HPDE6-E6E7 (cell line): Measurements from ENCODE around the gene XPR1.
A peak's percentile ranks its signal among the peaks of the same experiment; 100 is the strongest.
"Not testable (repeated sequence)": the region's sequence is repeated elsewhere in the genome, so short reads cannot be mapped to it uniquely, and the experiment has no call there.

Source experiments
- DNase-seq: peaks from one replicate; pipeline ENCODE4 v3.0.0; 2011; ENCODE audit warnings: missing footprints; ENCODE audit errors: extremely low spot score

XPR1 gene

DNA sequence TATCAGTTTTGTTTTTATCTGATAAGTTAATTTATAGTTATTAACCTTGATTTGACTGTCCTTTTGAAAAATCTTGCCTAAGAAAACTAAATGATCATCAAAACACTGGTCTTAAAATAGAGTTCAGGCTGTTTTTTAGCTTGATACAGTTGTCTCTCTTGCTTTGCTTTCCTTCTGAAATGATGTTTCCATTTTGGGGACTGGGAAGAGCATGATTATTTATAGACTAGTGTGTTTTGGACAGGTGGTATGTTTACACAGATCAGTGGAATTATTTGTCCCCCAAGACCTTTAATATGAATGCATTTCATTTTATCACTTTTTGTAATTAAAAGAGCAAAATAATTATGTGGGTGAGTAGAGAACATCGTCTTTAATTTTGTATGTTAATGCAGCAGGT lies 90.8 kb downstream of the XPR1 start:
- no peak for DNase-seq

DNA sequence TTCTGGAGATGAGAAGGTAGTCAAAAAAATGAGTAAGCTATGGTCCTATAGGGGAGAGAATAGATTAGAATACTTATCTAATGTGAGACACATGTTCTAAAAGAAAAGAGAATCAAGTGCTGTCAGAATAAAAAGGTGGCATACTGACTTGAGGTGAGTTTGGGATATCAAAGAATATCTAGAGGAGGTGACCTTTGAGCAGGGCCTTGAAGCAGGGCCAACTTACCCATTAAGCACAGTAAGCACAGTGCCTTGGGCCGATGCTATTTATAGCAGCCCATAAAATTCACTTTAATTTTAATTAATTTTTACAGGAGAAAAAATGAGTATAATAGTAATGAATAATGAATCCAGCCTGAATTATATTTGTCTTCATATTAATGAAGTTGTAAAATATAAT lies 92.2 kb downstream of the XPR1 start:
- DNase-seq, result no peak

DNA sequence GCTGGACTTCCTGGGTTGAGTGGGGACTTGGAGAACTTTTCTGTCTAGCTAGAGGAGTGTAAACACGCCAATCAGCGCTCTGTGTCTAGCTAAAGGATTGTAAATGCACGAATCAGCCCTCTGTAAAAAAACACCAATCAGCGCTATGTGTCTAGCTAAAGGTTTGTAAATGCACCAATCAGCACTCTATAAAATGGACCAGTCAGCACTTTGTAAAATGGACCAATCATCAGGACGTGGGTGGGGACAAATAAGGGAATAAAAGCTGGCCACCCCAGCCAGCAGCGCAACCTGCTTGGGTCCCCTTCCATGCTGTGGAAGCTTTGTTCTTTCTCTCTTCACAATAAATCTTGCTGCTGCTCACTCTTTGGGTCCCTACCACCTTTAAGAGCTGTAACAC lies 94.2 kb downstream of the XPR1 start:
- DNase-seq, result not testable (repeated sequence)

DNA sequence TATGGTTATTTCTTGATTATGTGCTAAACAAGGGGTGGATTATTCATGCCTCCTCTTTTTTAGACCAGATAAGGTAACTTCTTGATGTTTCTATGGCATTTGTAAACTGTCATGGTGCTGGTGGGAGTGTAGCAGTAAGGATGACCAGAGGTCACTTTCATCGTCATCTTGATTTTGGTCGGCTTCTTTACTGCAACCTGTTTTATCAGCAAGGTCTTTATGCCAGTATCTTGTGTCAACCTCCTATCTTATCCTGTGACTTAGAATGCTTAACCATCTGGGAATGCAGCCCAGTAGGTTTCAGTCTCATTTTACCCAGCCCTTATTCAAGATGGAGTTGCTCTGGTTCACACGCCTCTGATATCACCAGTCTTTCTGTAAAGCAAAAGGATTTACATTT lies 95.9 kb downstream of the XPR1 start:
- DNase-seq, result not testable (repeated sequence)

DNA sequence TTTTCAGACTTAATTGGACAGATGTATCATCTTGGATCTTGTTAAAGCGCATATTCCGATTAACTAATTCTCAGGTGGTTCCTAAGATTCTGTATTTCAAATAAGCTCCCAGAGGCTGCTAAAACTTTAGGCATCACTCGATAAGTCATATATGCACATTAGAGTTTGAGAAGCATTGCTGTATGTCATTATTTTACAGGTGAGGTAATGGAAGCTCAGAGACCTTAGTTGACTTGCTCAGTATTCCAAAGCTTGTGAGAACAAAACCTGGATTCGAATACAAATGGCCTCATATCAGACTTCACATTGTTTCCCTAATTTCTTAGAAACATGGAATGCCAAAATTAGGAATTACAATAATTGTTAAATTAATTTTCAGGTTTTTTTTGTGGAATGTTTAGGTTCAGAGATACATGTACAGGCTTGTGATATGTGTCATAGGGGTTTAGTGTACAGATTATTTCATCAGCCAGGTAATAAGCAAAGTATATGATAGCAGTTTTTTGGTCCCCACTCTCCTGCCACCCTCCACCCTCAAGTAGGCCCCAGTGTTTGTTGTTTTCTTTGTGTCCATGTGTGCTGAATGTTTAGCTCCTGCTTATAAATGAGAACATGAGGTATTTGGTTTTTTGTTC lies 96.8 kb downstream of the XPR1 start:
- DNase-seq, result no peak

GRCh38 chr1:180731131-180731530 lies 99.3 kb downstream of the XPR1 start:
- DNase-seq, result no peak

GRCh38 chr1:180732866-180733265 lies 101.0 kb downstream of the XPR1 start:
- no peak for DNase-seq

- no peak for DNase-seq
Measured at GRCh38 chr1:180734366-180734765, 102.5 kb downstream of the XPR1 start.

DNA sequence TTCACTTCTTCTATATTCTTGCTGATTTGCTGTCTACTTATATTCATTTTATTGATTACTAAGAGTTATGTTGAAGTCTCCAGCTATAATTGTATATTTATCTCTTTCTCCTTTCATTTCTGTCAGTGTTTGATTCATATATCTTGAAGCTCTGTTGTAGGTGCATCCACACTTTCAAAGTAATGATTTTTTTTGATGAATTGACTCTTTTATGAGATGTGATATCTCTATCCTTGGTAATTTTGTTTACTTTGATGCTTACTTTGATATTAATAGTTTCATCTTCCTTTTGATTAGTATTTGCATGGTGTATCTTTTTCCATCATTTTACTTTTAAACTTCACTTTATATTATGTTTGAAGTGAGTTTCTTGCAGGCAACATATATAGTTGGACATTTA lies 110.8 kb downstream of the XPR1 start:
- DNase-seq, result no peak

GRCh38 chr1:180743868-180744267 lies 112.0 kb downstream of the XPR1 start:
- no peak for DNase-seq

GRCh38 chr1:180745098-180745497 lies 113.3 kb downstream of the XPR1 start:
- DNase-seq, result no peak

DNA sequence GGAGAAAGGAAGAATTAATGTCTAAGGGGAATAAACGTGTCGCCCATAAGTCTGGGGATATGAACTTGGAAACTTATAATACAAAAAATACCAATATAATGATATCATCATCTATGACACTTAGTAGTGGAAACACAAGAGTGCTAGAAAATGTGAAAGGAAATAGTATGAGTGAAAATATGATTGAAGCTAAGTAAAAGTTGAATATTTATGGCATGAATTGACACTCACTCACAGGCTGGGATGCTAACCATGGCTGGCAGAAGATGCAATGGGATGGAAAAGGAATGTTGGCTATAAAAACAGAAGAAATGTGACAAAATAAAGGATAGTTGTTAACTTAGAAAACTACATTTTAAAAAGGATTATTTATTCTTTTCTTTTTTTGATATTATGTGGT lies 120.1 kb downstream of the XPR1 start:
- DNase-seq, result no peak

GRCh38 chr1:180754453-180754852 lies 122.6 kb downstream of the XPR1 start:
- DNase-seq, result no peak

GRCh38 chr1:180757657-180758056 lies 125.8 kb downstream of the XPR1 start:
- DNase-seq, result no peak

DNA sequence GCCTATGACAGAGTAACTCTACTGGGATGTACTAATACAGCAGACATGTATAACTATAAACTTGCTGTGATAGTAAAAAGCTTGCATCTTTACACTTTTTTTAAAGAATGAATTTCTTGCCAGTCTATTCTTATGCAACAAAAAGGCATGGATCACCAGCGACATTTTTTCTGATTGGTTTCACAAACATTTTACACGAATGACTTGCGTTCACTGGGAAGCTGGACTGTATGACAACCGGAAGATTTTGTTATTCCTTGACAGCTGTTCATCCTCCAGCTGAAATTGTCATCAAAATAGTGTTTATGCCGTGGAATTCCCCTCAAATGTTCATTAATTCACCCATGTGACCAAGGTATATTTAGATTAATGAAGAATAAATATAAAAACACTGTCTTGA lies 131.0 kb downstream of the XPR1 start:
- no peak for DNase-seq

GRCh38 chr1:180765151-180765550 lies 133.3 kb downstream of the XPR1 start:
- no peak for DNase-seq

DNA sequence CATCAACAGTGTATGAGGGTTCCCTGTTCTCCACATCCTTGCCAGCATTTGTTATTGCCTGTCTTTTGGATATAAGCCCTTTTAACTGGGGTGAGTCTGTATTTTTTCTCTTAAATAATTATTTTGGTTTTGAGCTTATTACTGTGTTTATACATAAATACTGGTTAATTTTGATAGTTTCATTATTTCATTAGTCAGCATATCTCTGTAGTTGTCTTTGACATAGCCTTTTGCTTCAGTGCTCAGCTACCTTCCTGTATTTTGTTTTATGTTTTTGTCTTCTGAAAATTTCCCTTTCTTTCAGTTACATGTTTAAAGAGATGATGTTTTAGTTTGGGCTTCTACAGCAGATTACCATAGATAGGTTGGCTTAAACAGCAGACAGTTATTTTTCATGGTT lies 138.1 kb downstream of the XPR1 start:
- DNase-seq, result no peak

- DNase-seq, result peak; percentile 21
Measured at GRCh38 chr1:180773210-180773865, 141.5 kb downstream of the XPR1 start.

DNA sequence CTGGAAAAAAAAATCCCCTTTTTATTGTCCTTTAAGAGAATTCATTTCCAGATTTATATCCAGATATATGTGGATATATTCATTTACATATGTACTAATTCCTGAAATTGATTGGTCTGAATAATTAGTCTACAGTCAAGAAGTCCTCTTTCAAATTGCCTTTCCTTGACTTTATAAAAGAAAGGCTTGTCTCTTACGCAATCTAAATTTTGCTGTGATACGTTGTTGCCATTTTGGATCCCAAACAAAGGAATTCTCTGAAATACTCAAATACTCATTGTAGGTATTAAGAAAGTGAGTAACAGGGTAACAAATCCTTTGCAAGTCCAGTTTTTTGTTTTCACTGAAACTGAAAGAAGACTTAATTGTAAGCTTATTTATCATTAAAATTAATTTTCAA lies 144.0 kb downstream of the XPR1 start:
- DNase-seq, result no peak

GRCh38 chr1:180777072-180777689 lies 145.4 kb downstream of the XPR1 start:
- DNase-seq, result no peak

DNA sequence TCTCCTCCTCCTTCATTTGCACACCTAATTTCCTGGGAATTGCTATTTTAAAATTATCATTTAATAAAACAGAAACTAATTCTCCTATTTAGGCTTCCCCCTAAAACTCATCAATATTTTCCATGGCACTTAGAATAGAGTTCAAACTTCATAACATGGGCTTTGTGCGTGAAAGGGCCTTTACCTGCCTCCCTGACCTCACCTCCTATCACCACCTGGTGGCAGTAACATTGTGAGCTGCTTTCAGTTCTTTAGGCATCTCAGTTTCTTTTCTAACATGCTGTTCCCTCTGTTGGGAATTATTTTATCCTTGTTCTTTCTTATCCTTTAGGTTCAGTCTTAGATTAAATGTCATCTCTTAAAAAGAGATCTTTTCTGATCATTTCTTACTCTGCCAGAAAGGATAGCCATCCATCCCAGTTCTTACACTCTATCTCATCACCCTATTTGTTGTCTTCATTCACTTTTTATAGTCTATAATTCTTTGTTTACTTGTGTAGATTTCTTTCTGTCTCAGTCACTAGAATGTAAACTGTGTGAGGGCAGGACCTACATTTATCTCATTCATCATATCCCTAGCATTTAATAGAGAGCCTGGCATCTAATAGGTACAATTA lies 147.1 kb downstream of the XPR1 start:
- DNase-seq, result peak; percentile 14

GRCh38 chr1:180779584-180779983 lies 147.8 kb downstream of the XPR1 start:
- DNase-seq, result no peak

- no peak for DNase-seq
Measured at GRCh38 chr1:180781718-180782117, 149.9 kb downstream of the XPR1 start.
